Measurements from ENCODE around the gene PTBP3. TPM values are rescaled to one million over a fixed set of nuclear protein-coding genes. Genes with fewer than 3 reads are reported as not detected.
A peak's percentile ranks its signal among the peaks of the same experiment; 100 is the strongest.

PTBP3 gene
- total and polyA plus RNA-seq, 2 donors: 26.7 to 32.8 TPM

DNA sequence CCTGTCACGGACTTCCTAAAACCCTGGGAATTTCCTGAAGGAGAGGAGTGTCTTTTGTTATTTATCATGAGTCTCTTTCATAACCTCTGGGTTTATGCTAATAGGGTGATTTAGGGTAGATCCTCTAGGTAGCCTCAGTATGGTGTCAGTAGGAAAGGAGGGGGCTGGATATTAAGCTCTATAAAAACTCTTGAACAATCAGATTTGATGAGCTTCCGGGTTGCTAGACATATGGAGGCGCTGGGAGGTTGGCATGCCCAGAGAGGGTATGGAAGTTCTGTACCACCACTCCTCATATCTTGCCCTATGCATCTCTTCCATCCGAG lies 15.6 kb upstream of the PTBP3 start:
- Histone ChIP-seq H3K36me3 (ENCODE audit: control insufficient read depth in 2 of 2, insufficient read depth in 2 of 2, low read length in 1 of 2) (no peaks in the 10 kb centered on the region), H3K4me3 (ENCODE audit: low read length in 2 of 2) (peak overlapping the region in 1 of 2 donors; percentile 32), H3K4me1 (ENCODE audit: control insufficient read depth in 2 of 2, insufficient read depth in 2 of 2, low read length in 2 of 2) (peaks cover 11 to 12% of the 10 kb centered on the region in 2 donors), H3K9me3 (ENCODE audit: control insufficient read depth in 2 of 2, insufficient read depth in 1 of 2, low read length in 1 of 2) (no peaks in the 10 kb centered on the region), H3K27ac (ENCODE audit: low read depth in 1 of 2, low read length in 1 of 2) (peak overlapping the region in 1 of 2 donors; percentile 87), H3K27me3 (ENCODE audit: control insufficient read depth in 2 of 2, insufficient read depth in 1 of 2, low read length in 1 of 2) (no peaks in the 10 kb centered on the region)
- DNase-seq (ENCODE audit: low read depth in 6 of 9, low spot score in 9 of 9): no peak
- 90% methylated on average over 4 of the region's 4 CpGs for WGBS

DNA sequence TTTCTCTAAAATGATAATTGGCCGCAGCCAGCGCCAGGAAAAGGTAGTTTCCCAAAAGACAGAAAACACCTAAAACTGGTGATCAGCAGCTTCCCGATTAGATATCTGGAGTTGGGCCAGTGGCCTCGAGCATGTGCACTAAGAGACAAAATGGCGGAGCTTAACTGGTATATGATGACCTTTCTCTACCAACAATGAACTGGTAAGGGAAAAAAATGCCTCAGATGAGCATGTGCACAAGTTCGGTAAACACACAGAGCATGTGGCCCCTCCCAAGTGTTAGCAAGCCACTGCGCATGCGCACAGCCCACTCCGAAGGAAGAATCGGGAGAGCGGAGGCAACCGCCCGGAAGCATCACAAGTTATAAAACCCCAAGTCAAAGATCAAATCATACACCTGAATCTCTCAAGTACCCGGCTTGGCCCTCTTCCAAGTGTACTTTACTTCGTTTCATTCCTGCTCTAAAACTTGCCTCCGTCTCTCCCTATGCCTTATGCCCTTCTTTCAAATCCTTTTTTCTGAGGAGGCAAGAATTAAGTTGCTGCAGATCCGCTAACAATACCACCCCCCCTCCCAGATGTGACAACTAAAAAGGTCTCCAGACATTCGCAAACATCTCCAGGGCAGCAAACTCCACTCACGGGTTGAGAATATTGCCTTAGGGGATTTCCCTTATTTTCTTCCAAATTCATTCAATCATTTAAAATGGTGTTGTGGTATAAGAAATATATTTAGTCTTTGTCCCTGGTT lies 15.0 kb upstream of the PTBP3 start:
- 54% methylated on average over 19 of the region's 19 CpGs for WGBS
- Histone ChIP-seq H3K36me3 (ENCODE audit: control insufficient read depth in 2 of 2, insufficient read depth in 2 of 2, low read length in 1 of 2) (no peaks in the 10 kb centered on the region), H3K9me3 (ENCODE audit: control insufficient read depth in 2 of 2, insufficient read depth in 1 of 2, low read length in 1 of 2) (no peaks in the 10 kb centered on the region), H3K4me1 (ENCODE audit: control insufficient read depth in 2 of 2, insufficient read depth in 2 of 2, low read length in 2 of 2) (peaks cover 11% of the 10 kb centered on the region in 2 donors), H3K4me3 (ENCODE audit: low read length in 2 of 2) (peak overlapping the region; percentile 23 to 32), H3K27ac (ENCODE audit: low read depth in 1 of 2, low read length in 1 of 2) (peak overlapping the region; percentile 69 to 87), H3K27me3 (ENCODE audit: control insufficient read depth in 2 of 2, insufficient read depth in 1 of 2, low read length in 1 of 2) (no peaks in the 10 kb centered on the region)
- DNase-seq (ENCODE audit: low read depth in 6 of 9, low spot score in 9 of 9): peak in 7 of 9 donors; percentile 62 to 94 (median 82)

DNA sequence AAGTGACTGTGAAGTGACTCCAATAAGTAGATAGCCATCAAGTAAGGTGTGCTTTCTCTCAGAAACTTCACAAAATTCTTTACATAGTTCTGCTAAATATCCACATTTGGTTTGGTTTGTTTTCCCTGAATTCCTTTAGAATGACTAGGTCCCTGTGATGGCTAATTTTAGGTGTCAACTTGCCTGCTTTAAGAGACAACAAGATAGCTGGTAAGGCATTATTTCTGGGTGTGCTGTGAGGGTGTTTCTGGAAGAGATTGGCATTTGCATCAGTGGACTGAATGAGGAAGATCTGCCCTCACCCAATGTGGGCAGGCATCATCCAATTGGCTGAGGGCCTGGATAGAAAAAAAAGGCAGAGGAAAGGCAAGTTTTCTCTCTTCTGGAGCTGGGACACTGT lies 8.3 kb upstream of the PTBP3 start:
- H3K4me1 ChIP-seq (ENCODE audit: control insufficient read depth in 2 of 2, insufficient read depth in 2 of 2, low read length in 2 of 2): no peaks in the 10 kb centered on the region
- DNase-seq (ENCODE audit: low read depth in 6 of 9, low spot score in 9 of 9): no peak
- H3K27ac ChIP-seq (ENCODE audit: low read depth in 1 of 2, low read length in 1 of 2): no peak overlapping the region
- no peaks in the 10 kb centered on the region for H3K9me3 ChIP-seq (ENCODE audit: control insufficient read depth in 2 of 2, insufficient read depth in 1 of 2, low read length in 1 of 2)
- H3K27me3 ChIP-seq (ENCODE audit: control insufficient read depth in 2 of 2, insufficient read depth in 1 of 2, low read length in 1 of 2): no peaks in the 10 kb centered on the region
- no peak overlapping the region for H3K4me3 ChIP-seq (ENCODE audit: low read length in 2 of 2)
- H3K36me3 ChIP-seq (ENCODE audit: control insufficient read depth in 2 of 2, insufficient read depth in 2 of 2, low read length in 1 of 2): no peaks in the 10 kb centered on the region

- WGBS: 95% methylated on average over 3 of the region's 3 CpGs
- DNase-seq (ENCODE audit: low read depth in 6 of 9, low spot score in 9 of 9): no peak
- Histone ChIP-seq H3K36me3 (ENCODE audit: control insufficient read depth in 2 of 2, insufficient read depth in 2 of 2, low read length in 1 of 2) (no peaks in the 10 kb centered on the region), H3K27me3 (ENCODE audit: control insufficient read depth in 2 of 2, insufficient read depth in 1 of 2, low read length in 1 of 2) (no peaks in the 10 kb centered on the region), H3K9me3 (ENCODE audit: control insufficient read depth in 2 of 2, insufficient read depth in 1 of 2, low read length in 1 of 2) (no peaks in the 10 kb centered on the region), H3K4me3 (ENCODE audit: low read length in 2 of 2) (no peak overlapping the region), H3K4me1 (ENCODE audit: control insufficient read depth in 2 of 2, insufficient read depth in 2 of 2, low read length in 2 of 2) (no peaks in the 10 kb centered on the region), H3K27ac (ENCODE audit: low read depth in 1 of 2, low read length in 1 of 2) (no peak overlapping the region)
Measured at GRCh38 chr9:112339886-112340285, 6.5 kb upstream of the PTBP3 start.

GRCh38 chr9:112338561-112338960 lies 5.1 kb upstream of the PTBP3 start:
- no peaks in the 10 kb centered on the region for H3K9me3 ChIP-seq (ENCODE audit: control insufficient read depth in 2 of 2, insufficient read depth in 1 of 2, low read length in 1 of 2)
- 96% methylated on average over 3 of the region's 3 CpGs for WGBS
- no peaks in the 10 kb centered on the region for H3K27me3 ChIP-seq (ENCODE audit: control insufficient read depth in 2 of 2, insufficient read depth in 1 of 2, low read length in 1 of 2)
- DNase-seq (ENCODE audit: low read depth in 6 of 9, low spot score in 9 of 9): no peak
- no peak overlapping the region for H3K27ac ChIP-seq (ENCODE audit: low read depth in 1 of 2, low read length in 1 of 2)
- H3K4me1 ChIP-seq (ENCODE audit: control insufficient read depth in 2 of 2, insufficient read depth in 2 of 2, low read length in 2 of 2): peaks cover 0 to 2% of the 10 kb centered on the region in 2 donors
- H3K36me3 ChIP-seq (ENCODE audit: control insufficient read depth in 2 of 2, insufficient read depth in 2 of 2, low read length in 1 of 2): no peaks in the 10 kb centered on the region
- no peak overlapping the region for H3K4me3 ChIP-seq (ENCODE audit: low read length in 2 of 2)

DNA sequence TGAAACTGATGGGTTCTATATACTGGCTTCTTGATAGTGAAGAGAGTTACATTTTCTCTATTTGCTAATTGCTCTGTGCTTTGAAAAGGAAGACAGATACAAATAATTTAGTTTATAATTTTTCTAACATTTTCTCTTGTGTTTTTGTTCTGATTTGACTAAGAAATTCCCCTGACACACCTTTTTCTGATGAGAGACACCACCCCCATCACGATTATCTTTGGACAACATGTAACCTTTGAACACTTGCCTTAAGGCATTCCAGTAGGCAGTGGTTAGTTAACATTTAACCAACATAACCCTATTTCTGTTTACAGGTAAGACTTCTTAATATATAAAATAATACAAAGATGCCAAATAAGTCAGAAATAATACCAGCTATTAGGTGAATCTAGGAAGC lies 4.1 kb upstream of the PTBP3 start:
- no peak overlapping the region for H3K27ac ChIP-seq (ENCODE audit: low read depth in 1 of 2, low read length in 1 of 2)
- DNase-seq (ENCODE audit: low read depth in 6 of 9, low spot score in 9 of 9): no peak
- H3K4me1 ChIP-seq (ENCODE audit: control insufficient read depth in 2 of 2, insufficient read depth in 2 of 2, low read length in 2 of 2): peaks cover 0 to 2% of the 10 kb centered on the region in 2 donors
- no peaks in the 10 kb centered on the region for H3K9me3 ChIP-seq (ENCODE audit: control insufficient read depth in 2 of 2, insufficient read depth in 1 of 2, low read length in 1 of 2)
- no peaks in the 10 kb centered on the region for H3K27me3 ChIP-seq (ENCODE audit: control insufficient read depth in 2 of 2, insufficient read depth in 1 of 2, low read length in 1 of 2)
- no peaks in the 10 kb centered on the region for H3K36me3 ChIP-seq (ENCODE audit: control insufficient read depth in 2 of 2, insufficient read depth in 2 of 2, low read length in 1 of 2)
- H3K4me3 ChIP-seq (ENCODE audit: low read length in 2 of 2): no peak overlapping the region
- 88% methylated on average over 1 of the region's 1 CpG for WGBS

GRCh38 chr9:112334432-112334841 lies 1.0 kb upstream of the PTBP3 start:
- H3K27ac ChIP-seq (ENCODE audit: low read depth in 1 of 2, low read length in 1 of 2): peak overlapping the region; percentile 89 to 98
- peaks cover 0 to 2% of the 10 kb centered on the region in 2 donors for H3K9me3 ChIP-seq (ENCODE audit: control insufficient read depth in 2 of 2, insufficient read depth in 1 of 2, low read length in 1 of 2)

DNA sequence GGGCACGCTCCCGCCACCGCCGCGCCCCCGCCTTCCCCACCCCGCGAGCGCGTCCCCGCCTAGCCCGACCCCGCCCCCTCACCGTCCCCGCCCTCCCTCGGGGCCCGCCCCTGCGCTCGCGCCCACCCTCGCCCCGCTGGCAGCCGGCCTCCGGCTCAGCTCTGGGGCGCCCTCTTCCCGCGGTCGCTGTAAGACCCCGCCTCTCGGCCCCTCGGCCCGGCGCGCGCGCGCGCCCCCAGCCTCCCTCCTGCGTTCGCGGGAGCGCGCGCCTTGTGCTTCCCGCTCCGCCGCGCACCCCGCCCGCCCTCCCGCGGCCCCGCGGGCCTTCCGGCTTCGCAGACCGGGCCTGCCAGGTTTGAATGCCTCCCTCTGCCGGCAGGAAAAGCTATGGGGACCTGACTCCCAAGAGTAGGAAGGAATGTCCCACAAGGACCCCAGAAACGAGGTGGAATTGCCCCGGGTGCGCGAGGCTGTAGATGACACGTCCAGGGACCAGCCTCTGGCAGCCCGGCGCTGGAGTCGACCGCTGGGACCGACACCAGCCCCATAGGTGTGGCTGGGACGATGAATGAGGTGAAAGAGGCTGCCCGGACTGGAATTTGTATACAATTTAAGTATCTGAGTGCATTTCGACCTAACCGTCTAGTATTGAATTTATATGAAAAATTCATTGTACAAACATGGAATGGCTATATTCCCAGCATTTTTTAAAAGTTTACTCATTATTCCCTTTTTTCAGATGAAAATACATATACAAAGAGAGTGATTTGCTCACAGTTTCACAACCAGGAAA lies 416 bp upstream of the PTBP3 start:
- peak; percentile 73 to 98 (median 96) for DNase-seq (ENCODE audit: low read depth in 6 of 9, low spot score in 9 of 9)
- Histone ChIP-seq H3K4me1 (ENCODE audit: control insufficient read depth in 2 of 2, insufficient read depth in 2 of 2, low read length in 2 of 2) (peaks cover 0 to 2% of the 10 kb centered on the region in 2 donors), H3K36me3 (ENCODE audit: control insufficient read depth in 2 of 2, insufficient read depth in 2 of 2, low read length in 1 of 2) (no peaks in the 10 kb centered on the region), H3K27ac (ENCODE audit: low read depth in 1 of 2, low read length in 1 of 2) (peak overlapping the region; percentile 98 to 99), H3K9me3 (ENCODE audit: control insufficient read depth in 2 of 2, insufficient read depth in 1 of 2, low read length in 1 of 2) (peaks cover 0 to 2% of the 10 kb centered on the region in 2 donors), H3K4me3 (ENCODE audit: low read length in 2 of 2) (peak overlapping the region; percentile 86 to 94), H3K27me3 (ENCODE audit: control insufficient read depth in 2 of 2, insufficient read depth in 1 of 2, low read length in 1 of 2) (no peaks in the 10 kb centered on the region)
- WGBS: under 1% methylated on average over 70 of the region's 72 CpGs

More at GRCh38 chr9:112334432-112334841, 1.0 kb upstream of the PTBP3 start:
- H3K4me1 ChIP-seq (ENCODE audit: control insufficient read depth in 2 of 2, insufficient read depth in 2 of 2, low read length in 2 of 2): peaks cover 0 to 2% of the 10 kb centered on the region in 2 donors
- 2% methylated on average over 8 of the region's 8 CpGs for WGBS
- peak in 6 of 9 donors; percentile 45 to 83 (median 58) for DNase-seq (ENCODE audit: low read depth in 6 of 9, low spot score in 9 of 9)
- H3K4me3 ChIP-seq (ENCODE audit: low read length in 2 of 2): peak overlapping the region; percentile 82 to 94
- no peaks in the 10 kb centered on the region for H3K36me3 ChIP-seq (ENCODE audit: control insufficient read depth in 2 of 2, insufficient read depth in 2 of 2, low read length in 1 of 2)
- no peaks in the 10 kb centered on the region for H3K27me3 ChIP-seq (ENCODE audit: control insufficient read depth in 2 of 2, insufficient read depth in 1 of 2, low read length in 1 of 2)

- Histone ChIP-seq H3K9me3 (ENCODE audit: control insufficient read depth in 2 of 2, insufficient read depth in 1 of 2, low read length in 1 of 2) (peaks cover 0 to 2% of the 10 kb centered on the region in 2 donors), H3K27me3 (ENCODE audit: control insufficient read depth in 2 of 2, insufficient read depth in 1 of 2, low read length in 1 of 2) (no peaks in the 10 kb centered on the region), H3K4me1 (ENCODE audit: control insufficient read depth in 2 of 2, insufficient read depth in 2 of 2, low read length in 2 of 2) (peaks cover 0 to 4% of the 10 kb centered on the region in 2 donors), H3K36me3 (ENCODE audit: control insufficient read depth in 2 of 2, insufficient read depth in 2 of 2, low read length in 1 of 2) (no peaks in the 10 kb centered on the region), H3K27ac (ENCODE audit: low read depth in 1 of 2, low read length in 1 of 2) (peak overlapping the region; percentile 94 to 97), H3K4me3 (ENCODE audit: low read length in 2 of 2) (peak overlapping the region; percentile 86 to 94)
- under 1% methylated on average over 19 of the region's 19 CpGs for WGBS
- no peak for DNase-seq (ENCODE audit: low read depth in 6 of 9, low spot score in 9 of 9)
Measured at GRCh38 chr9:112332674-112332976, 794 bp downstream of the PTBP3 start.
